GM19468 (cell line): ENCODE data around the gene DCAF6.
"Not testable (repeated sequence)": the region's sequence is repeated elsewhere in the genome, so short reads cannot be mapped to it uniquely, and the experiment has no call there.

Source experiments
- ATAC-seq: cut with Tn5 transposase; IDR thresholded peaks from one replicate; pipeline ENCODE4 v1.9.1; 2021; ENCODE audit warnings: mild to moderate bottlenecking, moderate library complexity, moderate number of reproducible peaks; ENCODE audit not compliant: unreplicated experiment; ENCODE audit errors: extremely low read depth

The DCAF6 gene, protein sequence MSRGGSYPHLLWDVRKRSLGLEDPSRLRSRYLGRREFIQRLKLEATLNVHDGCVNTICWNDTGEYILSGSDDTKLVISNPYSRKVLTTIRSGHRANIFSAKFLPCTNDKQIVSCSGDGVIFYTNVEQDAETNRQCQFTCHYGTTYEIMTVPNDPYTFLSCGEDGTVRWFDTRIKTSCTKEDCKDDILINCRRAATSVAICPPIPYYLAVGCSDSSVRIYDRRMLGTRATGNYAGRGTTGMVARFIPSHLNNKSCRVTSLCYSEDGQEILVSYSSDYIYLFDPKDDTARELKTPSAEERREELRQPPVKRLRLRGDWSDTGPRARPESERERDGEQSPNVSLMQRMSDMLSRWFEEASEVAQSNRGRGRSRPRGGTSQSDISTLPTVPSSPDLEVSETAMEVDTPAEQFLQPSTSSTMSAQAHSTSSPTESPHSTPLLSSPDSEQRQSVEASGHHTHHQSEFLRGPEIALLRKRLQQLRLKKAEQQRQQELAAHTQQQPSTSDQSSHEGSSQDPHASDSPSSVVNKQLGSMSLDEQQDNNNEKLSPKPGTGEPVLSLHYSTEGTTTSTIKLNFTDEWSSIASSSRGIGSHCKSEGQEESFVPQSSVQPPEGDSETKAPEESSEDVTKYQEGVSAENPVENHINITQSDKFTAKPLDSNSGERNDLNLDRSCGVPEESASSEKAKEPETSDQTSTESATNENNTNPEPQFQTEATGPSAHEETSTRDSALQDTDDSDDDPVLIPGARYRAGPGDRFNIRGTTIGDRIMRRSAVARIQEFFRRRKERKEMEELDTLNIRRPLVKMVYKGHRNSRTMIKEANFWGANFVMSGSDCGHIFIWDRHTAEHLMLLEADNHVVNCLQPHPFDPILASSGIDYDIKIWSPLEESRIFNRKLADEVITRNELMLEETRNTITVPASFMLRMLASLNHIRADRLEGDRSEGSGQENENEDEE

DNA sequence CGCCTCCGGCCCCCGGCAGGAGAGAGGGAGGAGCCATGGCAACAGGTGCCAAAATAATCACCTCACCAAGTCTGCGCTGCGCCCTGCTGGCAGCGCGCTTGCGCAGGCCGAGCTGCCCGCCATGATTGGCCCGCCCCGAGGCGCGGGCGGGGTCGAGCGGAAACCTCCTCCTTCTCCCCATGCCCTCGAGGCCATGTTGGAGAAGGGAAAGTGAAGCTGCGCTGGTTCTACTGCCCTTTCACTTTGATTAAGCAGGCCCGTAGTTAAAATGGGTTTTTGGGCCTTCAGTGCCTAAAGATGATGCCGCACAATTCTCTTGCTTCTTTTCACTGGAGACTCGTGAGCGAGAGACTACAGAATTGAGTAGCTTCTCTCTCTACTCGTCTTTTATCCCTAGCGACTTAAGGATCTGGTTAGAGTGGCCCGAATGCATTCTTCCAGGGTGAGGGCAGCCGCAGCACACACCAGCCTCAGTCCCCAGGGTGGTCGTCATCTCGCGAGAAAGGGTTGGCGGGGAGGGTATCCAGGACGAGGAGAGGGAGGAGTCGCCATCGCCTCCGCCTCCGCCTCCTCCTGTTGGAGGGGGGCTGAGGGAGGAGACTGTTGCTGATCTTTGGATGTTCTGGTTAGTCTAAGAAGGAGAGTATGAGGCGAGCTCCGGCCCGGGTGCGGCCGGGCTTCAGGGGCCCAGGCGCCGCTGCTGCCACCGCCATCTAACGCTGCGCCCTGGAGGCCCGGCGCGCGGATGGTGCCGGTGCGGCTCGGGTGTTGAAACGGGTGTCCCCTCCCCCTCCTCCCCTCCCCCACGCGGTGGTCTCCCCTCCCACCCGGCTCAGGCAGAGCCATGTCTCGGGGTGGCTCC is at the start of gene DCAF6:
Gene DCAF6, plus strand, starts transcription at position 616 of the 862 bp plus-strand sequence. Its CDS starts 229 bp downstream, at position 845.
- ATAC-seq, result peak; percentile 90

DNA sequence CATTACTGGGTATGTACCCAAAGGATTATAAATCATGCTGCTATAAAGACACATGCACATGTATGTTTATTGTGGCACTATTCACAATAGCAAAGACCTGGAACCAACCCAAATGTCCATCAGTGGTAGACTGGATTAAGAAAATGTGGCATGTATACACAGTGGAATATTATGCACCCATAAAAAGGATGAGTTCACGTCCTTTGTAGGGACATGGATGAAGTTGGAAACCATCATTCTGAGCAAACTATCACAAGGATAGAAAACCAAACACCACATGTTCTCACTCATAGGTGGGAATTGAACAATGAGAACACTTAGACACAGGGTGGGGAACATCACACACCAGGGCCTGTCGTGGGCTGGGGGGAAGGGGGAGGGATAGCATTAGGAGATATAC is 49.3 kb upstream of the DCAF6 start:
- not testable (repeated sequence) for ATAC-seq

DNA sequence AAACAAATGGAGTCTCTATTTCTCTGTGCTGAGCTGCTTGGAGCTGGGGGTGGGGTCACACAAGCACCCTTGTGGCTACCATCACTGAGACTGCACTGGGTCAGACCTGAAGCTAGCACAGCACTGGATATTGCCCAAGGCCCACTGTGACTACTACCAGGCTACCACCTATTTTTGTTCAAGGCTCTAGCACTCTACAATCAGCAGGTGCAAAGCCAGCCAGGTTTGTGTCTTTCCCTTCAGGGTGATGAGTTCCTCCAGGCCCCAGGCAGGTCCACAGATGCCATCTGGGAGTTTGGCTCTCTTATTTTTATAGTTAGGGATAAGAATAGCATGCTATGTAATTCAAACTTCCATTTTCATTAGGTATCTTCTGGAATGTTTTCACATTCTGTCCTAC is 46.1 kb upstream of the DCAF6 start:
- ATAC-seq, result no peak

DNA sequence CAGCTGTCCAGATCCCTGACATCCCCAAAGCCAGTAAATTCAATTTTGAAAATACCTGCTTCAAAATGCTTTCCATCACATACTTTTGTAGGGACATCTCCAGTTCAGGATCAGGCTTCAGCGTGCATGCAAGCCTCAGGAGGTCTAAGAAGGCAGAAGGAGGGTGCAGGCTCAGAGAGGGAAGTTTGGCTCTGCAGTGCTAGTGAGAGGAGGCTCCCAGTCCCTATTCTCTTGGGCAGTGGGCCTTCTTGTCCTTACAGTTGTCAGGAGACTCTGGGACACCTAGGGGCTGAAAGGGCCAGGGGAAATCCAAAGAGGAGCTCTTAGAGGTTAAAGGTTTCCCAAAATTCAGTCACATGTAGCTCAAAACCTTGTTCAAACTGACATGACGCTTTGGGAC is 42.7 kb upstream of the DCAF6 start:
- ATAC-seq, result no peak

DNA sequence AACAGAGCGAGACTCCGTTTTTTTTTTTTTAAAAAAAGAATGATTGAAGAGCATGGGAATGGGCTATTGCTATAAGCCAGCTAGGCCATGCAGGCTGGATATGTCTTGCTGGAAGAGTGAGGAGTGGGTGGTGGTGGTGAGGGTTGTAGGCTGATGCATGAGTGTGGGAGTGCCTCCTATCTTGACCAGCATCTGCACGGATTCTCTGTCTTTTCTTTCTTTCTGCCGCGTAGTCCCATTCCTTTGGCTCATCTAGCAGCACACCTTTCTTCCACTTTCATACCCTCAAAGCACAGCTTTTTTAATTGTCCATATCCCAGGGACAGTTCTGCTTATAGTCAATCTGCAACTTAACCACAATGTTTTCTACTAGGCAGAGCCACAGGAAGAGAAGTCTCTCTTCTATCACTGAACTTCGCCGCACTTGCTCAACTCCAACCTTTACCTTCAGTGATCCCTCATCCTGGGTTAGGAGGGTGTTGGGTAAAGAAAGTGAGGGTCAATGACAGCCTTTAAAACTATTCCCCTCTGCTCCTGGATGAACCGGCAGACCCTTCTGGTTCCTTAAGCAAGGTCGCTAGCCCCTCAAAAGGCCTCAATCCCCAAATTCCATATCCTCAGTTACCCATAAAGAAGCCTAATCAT is 37.8 kb upstream of the DCAF6 start:
- ATAC-seq, result no peak

DNA sequence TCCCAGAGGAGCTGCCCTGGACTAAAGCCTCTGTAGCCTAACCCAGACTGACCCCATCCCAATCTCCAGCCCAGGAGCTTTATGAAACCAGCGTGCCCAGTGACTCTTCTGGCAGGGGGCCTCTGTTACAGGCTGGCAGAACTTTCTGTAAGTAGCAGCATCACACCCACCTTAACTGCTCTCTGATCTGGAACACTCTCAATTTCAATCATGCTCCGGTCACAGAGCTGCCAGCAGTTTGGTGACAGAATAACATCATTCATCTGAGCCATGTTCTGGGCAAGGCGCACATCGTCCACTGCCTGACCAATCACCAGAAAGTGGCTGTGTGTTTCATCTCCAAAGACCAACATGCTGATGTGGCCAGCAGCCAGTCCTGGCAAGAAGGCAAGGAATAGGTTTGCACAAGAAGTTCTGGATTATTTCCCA is 37.2 kb upstream of the DCAF6 start:
- ATAC-seq, result peak; percentile 84

DNA sequence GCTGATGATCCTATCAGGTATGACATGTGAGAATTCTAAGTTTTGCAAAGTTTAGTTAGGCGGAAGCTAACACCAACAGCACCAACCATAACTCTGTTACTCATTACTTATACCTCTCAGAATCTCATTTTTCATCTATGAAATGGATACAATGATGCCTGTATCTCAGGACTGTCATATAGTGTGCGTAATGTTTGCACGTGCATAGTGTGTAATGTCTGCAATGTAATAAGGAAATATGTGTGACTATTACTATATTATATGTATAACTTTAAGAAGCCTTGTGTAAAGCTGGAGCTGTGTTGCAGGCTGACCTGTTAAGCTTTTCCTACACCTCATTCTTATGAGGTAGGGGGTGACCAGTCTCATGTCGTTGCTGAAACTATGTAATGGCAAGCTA is 35.6 kb upstream of the DCAF6 start:
- ATAC-seq, result no peak

DNA sequence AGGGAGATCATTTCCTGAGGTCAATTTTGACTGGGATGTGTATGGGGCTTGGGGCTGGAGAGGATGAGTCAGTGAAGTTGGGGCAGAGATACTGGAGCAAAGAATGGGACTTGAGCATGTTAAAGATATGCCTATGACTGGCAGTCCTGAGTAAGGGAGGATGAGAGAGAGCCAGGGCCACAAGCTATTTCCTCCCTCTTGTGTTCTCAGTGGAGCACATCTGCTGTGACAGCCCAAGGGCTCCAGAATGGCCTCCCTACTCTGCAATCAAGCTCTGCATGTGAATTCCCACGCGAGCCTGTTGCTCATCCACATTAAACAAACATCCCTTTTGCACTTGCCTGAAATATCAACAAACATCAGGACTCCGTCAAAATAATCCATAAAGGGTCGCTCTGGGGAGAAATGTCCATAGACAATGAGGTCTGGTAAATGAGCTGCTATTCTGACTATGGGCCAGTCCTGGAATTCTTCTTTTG is 31.8 kb upstream of the DCAF6 start:
- ATAC-seq, result no peak

DNA sequence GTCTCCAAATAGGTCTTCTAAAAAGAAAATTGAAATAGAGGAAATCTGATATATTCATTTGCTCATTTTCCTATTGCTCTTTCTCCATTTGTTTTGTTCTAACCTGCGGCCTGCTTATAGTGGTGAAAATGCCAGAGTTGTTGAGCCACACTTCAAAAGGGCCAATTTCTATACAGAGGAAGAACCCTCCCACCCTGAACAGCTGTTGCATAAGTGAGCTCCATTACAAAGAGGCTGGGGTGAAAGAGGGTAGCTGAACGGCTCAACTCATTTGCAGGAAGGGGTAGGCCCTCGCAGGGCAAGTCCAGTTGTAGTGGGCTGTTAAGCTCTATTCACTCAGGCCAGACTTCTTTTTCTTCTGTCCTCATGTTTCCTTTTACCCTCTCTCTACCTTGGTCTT is 31.3 kb upstream of the DCAF6 start:
- ATAC-seq, result no peak

DNA sequence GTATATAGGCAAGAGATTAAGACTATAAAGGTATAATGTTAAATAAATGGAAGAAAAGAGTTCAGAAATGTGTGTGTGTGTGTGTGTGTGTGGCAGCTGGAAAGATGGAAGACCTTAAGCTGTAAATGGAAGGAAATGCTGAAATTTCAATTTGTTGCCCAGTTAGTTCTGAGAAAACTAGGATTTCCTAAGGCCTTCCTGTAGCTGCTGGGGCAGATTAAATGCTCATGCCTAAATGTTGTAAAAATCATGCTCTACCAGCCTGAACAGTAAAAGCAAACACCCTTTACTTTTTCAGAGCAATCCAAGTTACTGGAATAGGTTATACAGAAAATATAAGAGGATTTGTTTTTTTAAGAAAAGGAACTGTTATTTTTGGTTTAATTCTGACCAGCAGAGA is 30.8 kb upstream of the DCAF6 start:
- ATAC-seq, result no peak

DNA sequence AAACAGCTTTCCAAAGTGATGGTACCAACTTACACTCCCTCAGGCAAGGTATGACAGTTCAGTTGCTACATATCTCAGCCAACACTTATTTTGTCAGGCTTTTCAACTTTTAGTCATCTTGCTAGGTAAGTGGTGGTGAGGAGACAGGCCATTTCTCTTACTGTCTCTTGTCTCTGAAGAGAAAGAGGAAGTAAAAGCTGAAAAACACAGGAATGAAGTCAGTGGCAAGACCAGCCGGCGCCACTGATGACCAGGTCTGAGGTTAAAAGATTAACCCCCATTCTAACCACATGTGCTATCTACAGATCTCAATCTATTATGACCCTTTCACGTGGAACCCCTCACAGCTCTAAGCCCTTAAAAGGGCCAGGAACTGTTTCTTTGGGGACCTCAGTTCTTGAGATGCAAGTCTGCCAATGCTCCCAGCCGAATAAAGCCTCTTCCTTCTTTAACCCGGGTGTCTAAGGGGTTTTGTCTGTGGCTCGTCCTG is 26.7 kb upstream of the DCAF6 start:
- ATAC-seq, result no peak

DNA sequence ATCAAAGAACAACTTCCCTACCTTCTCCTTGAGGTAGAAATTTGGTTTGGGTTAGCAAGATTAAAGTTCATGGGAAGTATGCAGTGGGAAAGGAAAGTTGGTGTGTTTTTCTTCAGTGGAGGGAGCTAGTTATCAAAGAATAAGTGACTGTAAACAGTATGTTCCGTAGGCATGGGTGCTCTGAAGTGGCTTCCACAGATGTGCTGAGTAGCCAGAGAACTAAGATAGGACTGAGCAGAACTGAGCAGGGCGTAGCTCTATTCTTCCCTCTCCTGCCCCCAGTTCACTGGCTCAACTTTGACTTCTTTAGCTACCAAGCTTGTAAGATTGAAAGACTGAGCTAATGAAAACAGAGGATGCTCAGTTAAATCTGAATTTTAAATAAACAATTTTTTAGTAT is 26.0 kb upstream of the DCAF6 start:
- no peak for ATAC-seq

DNA sequence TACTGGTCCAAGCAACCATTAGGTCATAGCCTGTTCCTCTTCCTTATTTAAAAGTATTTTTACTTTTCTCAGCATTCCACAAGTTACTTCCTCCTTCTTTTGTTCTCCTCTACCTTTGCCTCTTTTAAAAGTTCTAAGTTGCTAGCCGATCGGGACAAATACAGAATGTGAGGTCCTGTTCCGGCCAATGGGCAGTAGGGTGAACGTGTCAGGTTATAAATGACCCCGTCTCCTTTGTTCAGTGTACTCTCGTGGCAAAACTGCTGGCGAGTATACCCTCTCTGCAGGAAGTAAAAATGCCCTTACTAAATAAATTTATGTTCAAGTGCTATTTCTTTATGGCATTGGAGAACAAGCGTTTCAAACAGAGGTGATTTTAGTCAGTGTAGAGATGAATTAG is 25.1 kb upstream of the DCAF6 start:
- ATAC-seq, result no peak

DNA sequence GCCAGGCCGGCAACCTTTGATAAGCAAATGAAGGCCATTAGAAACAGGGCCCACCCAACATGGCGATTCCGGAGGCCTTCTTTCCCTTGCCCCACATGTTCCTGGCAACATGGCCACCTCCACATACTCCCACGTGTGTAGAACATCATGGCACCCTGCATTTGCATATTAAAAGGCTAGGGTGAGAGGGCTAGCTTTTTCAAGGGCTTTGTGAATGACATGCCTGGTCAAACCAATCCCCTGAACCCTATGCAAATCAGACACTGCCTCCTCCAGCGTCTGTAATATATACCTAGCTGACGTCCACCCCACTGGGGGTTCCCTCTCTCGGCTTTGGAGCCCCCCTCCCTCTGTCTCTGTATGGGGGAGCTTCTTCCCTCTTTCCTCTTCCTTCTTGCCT is 24.2 kb upstream of the DCAF6 start:
- no peak for ATAC-seq

DNA sequence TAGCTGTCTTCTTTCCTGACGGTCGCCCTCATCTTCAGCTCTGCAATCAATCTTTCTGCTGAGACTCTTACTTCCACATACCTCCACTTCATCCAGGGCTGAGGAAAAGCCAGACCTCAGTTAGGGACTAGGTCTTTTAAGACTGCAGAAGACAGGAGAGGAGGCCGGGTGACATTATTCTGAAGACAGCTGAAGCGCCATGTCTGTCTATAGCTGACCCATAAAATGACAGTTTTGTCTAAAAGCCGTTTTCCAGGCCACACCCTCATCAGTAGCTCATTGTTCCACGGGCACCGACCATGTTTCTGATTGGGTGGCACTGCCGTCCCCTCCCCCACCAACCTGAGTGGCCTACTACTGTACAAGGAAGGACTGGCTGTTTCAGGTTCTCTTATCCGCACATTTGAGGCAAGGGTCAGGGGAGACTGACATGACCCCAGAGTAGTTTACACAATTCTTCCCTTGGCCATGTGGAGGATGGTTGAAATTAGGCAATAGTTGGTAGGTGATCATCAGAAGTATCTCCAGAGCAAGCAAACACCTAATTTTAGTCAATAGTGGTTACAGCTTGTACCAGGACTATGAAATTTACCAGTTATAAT is 22.5 kb upstream of the DCAF6 start, which contains the start of gene ADCY10:
Gene ADCY10, minus strand, starts transcription at position 240 of the 602 bp plus-strand sequence. CDS start 8,994 bp downstream, outside the sequence.
- ATAC-seq, result no peak

DNA sequence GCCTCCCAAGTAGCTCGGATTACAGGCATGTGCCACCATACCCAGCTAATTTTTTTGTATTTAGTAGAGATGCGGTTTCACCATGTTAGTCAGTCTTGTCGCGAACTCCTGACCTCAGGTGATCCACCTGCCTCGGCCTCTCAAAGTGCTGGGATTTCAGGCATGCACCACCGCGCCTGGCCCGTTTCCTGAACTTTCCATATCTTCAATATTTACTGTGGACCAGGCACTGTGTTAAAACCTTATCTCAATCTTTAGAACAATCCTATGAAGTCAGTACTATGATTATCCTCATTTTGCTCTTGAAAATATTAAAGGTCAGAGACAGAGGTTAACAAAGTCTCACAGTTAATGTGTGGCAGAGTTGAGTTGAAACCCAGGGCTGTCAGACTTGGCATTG is 20.9 kb upstream of the DCAF6 start:
- ATAC-seq, result no peak

DNA sequence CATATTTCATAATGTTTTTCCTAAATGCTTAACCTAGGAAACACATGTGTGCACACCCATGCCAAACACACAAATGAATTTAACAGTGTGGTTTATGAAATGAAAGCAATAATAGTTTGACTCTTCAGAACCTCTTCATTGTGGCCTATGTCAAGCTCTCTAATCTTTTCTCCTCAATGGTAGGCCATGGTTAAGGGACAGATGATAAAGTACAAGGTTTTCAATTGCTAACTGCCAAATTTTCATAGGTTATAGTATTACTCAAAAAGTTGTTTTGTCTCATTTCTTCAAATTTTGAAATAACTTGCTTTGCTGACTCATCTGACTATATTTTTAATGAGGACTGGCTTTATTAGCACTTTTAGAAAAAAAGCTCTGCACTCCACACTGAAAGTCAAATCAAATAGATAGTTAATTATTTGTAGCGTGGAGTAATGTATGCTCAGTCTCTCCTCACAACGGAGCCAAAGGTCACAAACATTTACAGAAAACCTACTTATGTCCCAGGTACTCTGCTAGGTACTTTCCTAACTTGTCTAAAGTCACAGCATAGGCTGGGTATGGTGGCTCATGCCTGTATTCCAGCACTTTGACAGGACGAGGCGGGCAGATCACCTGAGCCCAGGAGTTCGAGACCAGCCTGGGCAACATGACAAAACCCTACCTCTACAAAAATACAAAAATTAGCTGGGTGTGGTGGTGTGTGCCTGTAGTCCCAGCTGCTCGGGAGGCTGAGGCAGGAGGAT is 19.5 kb upstream of the DCAF6 start:
- ATAC-seq, result no peak

DNA sequence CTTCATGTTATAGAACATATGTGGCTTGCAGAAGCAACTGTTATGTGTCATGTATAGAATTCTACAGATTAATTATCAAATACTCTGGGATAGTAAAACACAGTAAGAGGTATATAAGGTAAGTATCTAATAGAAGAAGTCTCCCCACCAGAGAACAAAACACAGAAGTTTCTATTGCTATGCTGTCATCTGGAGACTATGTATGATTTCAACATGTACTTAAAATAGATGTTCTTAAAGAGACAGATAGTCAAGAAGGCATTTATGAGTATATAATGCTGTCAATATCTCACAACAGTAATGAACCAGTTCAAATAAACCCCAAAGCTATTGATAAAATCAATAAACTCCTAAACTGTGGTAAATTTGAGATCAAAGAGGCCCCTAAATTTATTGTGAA is 14.5 kb upstream of the DCAF6 start:
- no peak for ATAC-seq
